Measurements from ENCODE around the gene ZBTB43.
A peak's percentile ranks its signal among the peaks of the same experiment; 100 is the strongest.

ZBTB43 gene

GRCh38 chr9:126829035-126829434 lies 24.2 kb downstream of the ZBTB43 start:
- FAIRE-seq (no peak), DNase-seq (ENCODE audit: low spot score) (no peak)

DNA sequence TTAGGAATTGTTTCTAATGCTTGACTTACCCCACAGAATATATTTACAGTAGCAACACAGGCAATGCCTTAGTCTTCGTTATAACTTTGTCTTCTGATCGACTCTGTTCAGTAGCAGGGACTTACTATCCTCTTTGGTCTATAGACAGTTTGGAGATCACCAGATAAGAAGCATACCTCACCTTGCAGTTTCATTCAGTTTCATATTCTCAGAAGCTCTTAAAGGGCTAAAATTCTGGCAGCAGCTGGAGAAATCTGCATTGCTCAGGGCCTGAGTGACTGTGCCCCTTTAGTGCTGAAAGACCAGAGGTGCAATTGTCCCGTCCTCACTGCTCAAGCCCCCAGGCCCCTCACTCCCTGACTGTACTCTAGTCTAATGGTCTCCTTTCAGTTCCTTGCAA lies 26.0 kb downstream of the ZBTB43 start:
- FAIRE-seq, result no peak

DNA sequence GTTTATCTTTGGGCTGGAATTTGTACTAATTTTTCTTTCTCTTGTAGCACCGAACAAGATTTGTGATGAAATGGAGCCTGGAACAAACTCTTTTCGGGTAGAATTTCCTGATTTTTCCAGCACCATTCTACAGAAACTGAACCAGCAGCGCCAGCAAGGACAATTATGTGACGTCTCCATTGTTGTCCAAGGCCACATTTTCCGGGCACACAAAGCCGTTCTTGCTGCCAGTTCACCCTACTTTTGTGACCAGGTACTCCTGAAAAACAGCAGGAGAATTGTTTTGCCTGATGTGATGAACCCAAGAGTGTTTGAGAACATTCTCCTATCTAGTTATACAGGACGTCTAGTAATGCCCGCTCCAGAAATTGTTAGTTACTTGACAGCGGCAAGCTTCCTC lies 27.6 kb downstream of the ZBTB43 start:
- no peak for FAIRE-seq
- DNase-seq (ENCODE audit: low spot score), result no peak

More for the DNA sequence above, 26.0 kb downstream of the ZBTB43 start:
- no peak for DNase-seq (ENCODE audit: low spot score)

DNA sequence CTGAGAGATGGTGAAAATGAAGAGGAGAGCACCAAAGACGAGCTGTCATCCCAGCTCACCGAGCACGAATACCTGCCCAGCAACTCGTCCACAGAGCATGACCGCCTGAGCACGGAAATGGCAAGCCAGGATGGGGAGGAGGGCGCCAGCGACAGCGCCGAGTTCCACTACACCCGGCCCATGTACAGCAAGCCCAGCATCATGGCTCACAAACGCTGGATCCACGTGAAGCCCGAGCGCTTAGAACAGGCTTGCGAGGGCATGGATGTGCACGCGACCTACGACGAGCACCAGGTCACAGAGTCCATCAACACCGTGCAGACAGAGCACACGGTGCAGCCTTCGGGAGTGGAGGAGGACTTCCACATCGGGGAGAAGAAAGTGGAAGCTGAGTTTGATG lies 28.2 kb downstream of the ZBTB43 start:
- FAIRE-seq, result no peak
- no peak for DNase-seq (ENCODE audit: low spot score)

GRCh38 chr9:126833710-126834345 lies 29.0 kb downstream of the ZBTB43 start:
- no peak for DNase-seq (ENCODE audit: low spot score)
- no peak for FAIRE-seq

DNA sequence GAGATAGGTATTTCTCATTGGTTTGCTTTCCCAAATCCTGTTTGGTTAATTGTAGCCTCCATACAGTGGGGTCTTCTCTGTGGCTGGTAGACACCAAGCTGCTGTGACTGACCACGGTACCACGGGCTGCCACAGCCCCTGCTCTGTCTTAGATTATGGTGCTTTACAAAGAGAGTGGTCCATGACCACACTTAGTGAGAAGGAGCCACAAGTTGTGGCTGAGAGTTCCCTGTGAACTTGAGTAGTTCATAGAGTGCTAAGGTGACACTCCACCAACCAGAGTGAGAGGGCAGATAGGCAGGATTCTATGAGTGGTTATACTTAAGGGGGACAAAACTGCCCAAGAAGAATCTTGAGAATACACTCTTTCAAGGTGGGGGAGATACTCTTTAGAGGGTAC lies 29.8 kb downstream of the ZBTB43 start:
- DNase-seq (ENCODE audit: low spot score) (no peak), FAIRE-seq (no peak)

GRCh38 chr9:126836216-126836615 lies 31.4 kb downstream of the ZBTB43 start:
- no peak for FAIRE-seq
- DNase-seq (ENCODE audit: low spot score), result no peak

DNA sequence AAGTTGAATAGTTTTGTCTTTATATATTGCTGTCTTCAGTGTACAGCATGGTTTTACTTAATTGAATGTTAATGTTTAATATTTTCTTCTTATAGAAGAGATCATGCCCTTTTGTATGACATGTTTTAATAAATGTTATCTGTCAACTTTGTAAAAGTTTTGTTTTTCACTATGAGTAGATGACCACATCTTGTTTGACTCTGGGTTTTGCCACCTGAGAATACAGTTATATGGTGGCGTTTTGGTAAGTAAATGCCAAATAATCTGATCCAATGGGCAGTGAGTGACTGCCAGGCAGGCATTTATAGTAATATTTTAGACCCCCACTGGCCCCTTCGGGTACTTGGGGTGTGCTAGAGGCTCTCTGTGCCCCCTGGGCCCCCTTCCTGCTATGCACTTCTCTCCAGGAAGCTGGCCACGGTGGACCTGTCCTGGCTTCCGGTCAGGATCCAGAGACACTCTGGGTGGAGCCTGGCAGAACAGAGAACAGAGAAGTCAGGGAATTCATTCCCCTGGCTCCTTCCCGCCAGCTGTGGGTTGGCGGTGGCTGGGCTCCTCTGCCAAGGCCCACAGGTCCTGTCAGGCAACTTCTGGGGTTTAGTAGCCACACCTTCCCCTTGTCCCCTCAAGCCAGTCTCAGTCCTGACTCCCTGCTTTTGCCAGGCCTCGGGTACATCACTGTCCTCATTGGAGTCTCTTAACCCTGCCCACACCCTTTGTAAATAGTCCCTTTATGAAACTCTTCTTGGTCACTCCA lies 33.4 kb downstream of the ZBTB43 start:
- FAIRE-seq (no peak), DNase-seq (ENCODE audit: low spot score) (no peak)

- DNase-seq (ENCODE audit: low spot score), result no peak
- FAIRE-seq, result no peak
Observed at GRCh38 chr9:126838895-126839294, 34.1 kb downstream of the ZBTB43 start.

DNA sequence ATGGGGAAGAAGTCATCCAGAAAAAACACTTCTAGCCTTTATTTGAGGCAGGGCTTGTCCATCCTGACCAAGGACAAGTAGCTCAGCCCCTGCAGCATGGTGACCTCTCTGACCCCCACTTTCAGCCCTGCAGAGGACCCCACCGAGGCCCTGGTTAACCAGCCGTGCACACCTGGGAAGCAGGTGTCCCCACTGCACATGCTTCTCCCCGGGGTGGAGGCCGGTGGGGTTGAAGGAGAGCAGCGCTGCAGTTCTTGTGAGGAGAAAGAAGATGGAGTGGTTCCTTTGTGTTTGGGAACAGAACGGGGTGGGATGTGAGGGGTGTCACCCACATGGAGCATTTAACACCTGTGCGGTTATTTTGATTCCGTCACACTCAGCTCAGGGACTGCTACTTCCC lies 34.5 kb downstream of the ZBTB43 start:
- DNase-seq (ENCODE audit: low spot score) (no peak), FAIRE-seq (no peak)

DNA sequence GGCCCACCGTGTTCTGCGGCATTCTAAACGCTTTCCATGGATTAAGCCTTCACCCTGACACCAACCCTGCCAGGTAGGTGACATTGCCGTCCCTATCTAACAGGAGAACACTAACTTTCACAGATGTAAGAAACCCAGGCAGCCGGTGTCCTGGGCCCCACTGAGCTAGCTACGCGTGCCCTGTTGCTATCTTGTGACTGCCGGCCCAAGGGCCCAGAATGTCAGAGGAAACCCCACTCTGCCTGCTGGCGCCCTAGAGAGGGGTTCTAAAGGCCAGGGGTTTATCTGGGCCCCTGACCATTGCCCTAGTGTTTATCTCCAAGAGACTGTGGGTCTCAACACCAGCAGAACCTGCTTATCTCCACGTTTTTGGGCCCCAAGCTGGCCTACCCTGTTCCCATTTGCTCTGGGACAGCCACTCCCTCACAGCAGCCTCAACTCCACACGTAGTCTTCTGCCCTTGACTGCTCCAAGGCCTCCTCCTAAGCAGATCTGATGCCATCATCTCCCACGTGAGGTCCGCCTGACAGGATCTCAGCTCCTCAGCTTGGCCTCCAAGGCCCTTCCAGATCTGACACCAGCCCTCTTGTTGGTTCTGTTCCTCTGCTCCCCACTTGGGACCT lies 37.5 kb downstream of the ZBTB43 start:
- FAIRE-seq, result no peak

DNA sequence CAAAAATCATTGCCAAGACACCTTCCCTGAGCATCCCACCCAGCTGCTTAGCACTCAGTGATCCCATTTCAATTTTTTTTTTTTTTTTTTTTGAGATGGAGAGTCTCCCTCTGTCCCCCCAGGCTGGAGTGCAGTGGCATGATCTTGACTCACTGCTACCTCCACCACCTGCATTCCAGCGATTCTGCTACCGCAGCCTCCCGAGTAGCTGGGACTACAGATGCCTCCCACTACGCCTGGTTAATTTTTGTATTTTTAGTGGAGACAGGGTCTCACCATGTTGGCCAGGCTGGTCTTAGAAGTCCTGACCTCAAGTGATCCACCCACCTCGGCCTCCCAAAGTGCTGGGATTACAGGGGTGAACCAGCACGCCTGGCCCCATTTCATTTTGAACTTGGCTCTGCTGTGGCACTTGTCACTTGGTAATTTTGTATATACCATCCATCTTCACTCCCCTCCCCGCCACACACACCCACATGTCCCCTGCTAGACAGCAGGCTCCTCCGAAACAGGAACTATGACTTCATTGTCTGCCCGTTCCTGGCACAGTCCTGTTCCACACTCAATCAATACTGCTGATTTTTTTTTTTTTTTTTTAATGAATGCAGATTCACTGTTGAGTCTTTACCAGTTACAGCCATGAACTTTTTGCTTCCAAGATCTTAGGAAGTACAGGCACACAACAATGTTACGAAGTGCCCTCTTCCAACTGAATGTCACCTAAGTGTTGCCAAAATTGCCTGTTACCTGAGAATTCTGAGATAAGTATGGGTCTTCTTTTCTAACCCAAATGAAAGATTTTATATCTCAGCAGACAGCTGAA lies 38.3 kb downstream of the ZBTB43 start:
- no peak for FAIRE-seq
- no peak for DNase-seq (ENCODE audit: low spot score)

More for the DNA sequence above, 37.5 kb downstream of the ZBTB43 start:
- no peak for DNase-seq (ENCODE audit: low spot score)

DNA sequence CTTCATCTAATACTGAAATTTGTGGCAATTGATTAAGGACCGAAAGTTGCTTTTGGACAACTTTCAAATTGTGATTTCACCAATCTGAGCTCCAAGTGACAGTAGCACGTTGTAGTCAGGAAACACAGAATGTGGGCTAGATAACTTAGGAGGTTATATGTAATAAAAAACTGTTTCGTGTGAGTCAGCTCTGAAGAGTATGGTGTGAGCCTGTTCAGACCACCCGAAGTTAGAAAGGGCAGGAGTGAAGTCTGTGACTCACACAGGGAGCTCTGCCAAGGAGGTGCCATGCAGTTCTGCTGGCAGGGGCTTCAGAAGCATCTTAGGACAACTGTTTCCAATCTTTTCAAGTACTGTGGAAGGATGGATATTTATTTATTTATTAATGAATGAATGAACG lies 39.2 kb downstream of the ZBTB43 start:
- FAIRE-seq (peak; percentile 91), DNase-seq (ENCODE audit: low spot score) (peak; percentile 85)

DNA sequence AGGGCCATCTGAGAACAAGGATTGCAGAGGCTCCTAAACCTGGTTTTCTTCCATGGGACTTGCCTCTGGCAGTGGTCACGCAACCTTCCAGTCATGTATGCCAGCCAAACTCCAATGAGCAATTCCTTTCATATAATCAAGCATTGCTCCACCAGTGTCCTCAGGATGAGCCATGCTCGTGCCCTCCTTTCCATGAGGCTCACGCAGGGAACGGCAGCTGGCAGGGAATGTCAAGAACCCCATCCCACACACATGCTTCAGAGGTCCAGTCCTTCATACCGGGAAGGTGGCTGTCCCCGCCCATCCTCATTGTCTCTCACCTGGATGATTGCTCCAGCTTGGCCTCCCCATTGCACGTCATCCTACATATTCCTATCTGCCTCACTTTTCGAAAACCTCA lies 42.2 kb downstream of the ZBTB43 start:
- FAIRE-seq (no peak), DNase-seq (ENCODE audit: low spot score) (no peak)

DNA sequence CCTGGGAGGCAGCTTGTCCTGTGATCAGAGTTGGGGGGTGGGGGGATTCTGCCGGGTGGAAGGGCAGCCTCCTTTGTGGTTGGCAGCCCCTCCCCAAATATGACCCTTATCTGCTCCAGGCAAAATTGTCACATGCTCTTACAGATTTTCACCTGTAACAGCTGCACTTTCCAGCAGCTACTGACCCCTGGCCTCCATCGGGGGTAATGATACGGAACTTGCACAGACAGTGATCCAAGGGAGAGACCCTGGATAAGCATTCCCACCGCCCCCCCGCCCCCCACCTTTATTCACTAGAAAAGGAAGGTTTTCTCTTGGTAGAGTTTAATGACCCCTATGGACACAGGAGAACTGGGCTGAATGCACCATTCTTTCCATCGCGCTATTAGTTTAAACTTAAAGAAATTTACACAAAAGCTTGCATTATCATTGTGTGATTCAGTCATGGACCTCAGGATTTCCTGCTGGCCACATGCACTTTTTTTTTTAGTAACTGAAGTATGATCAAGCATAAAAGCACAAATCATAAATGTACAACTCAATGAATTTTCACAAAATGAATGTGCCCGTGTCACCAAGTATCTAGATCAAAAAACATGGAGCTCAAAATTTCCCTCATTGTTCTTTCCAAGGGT lies 44.9 kb downstream of the ZBTB43 start:
- DNase-seq (ENCODE audit: low spot score) (no peak), FAIRE-seq (no peak)

- no peak for DNase-seq (ENCODE audit: low spot score)
- no peak for FAIRE-seq
Observed at GRCh38 chr9:126851286-126851880, 46.5 kb downstream of the ZBTB43 start.

- FAIRE-seq (no peak), DNase-seq (ENCODE audit: low spot score) (no peak)
Observed at GRCh38 chr9:126852086-126852688, 47.3 kb downstream of the ZBTB43 start.

GRCh38 chr9:126853667-126854066 lies 48.8 kb downstream of the ZBTB43 start:
- DNase-seq (ENCODE audit: low spot score), result no peak
- FAIRE-seq, result no peak

DNA sequence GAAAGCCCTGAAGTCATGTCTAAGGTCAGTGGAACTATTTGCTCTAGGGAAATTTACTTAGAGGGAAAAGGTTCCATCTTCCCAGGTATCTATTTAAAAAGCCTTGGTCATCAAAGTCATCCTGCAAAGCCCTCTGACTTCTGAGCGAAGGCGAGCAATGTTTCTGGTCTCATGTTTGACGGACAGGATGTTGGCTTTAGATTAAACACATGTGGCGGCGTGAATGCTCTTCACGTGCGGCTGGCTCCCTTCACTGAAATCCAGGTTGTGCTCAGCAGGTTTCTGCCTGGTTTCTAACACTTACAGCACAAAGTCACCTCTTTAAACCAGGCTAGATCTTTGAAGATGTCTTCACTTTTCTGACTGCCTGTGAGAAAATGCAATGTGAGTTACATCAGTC lies 49.9 kb downstream of the ZBTB43 start:
- FAIRE-seq, result no peak
- DNase-seq (ENCODE audit: low spot score), result no peak

DNA sequence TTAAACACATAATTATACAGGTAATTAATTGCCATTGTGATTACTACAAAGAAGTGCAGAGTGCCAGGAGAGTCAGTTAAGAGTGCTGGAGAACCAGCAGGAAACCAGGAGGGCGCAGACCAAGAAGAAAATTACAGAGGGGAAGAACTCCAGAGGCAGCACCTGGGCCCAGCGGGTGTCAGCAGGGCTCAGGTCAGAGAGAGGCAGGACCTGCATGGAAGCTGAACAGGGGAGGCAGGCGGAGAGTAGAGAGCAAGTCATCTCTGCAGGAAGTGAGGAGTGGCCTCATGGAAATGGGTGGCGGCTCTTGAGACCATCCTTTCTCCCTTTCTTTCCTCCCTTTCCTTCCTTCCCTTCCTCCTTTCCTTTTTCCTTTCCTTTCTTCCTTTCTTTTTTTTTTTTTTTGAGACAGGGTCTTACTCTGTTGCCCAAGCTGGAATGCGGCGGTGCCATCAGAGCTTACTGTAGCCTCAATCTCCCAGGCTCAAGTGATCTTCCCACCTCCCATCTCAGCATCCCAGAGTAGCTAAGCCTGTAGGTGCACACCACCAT lies 51.6 kb downstream of the ZBTB43 start:
- DNase-seq (ENCODE audit: low spot score), result no peak
- FAIRE-seq, result no peak
